GM12801 (cell line): ENCODE data around the gene SLC9C1.

Source experiments
- CTCF ChIP-seq: IDR thresholded peaks from one replicate; pipeline ENCODE4 v1.5.1; 2011; ENCODE audit warnings: control low read depth; ENCODE audit not compliant: insufficient read length; ENCODE audit errors: extremely low read depth

SLC9C1 gene

GRCh38 chr3:112233083-112233482 lies 60.9 kb downstream of the SLC9C1 start:
- no peak for TF ChIP-seq CTCF

GRCh38 chr3:112231727-112232126 lies 62.3 kb downstream of the SLC9C1 start:
- TF ChIP-seq CTCF: no peak

GRCh38 chr3:112230033-112230432 lies 64.0 kb downstream of the SLC9C1 start:
- TF ChIP-seq CTCF: no peak

- no peak for TF ChIP-seq CTCF
Observed at GRCh38 chr3:112228786-112229185, 65.2 kb downstream of the SLC9C1 start.

- TF ChIP-seq CTCF: no peak
Observed at GRCh38 chr3:112200317-112200666, 93.7 kb downstream of the SLC9C1 start.

- TF ChIP-seq CTCF: no peak
Observed at GRCh38 chr3:112199622-112200316, 94.2 kb downstream of the SLC9C1 start.

GRCh38 chr3:112197131-112197530 lies 96.9 kb downstream of the SLC9C1 start:
- TF ChIP-seq CTCF: no peak
